Neural crest cell (in vitro differentiated cells): ENCODE measurements around the gene NAB1. TPM values are rescaled to one million over a fixed set of nuclear protein-coding genes. Genes with fewer than 3 reads are reported as not detected.

Experiments
- DNase-seq: peaks from one replicate; pipeline ENCODE4 v3.0.0; 2021; ENCODE audit warnings: low read depth, mixed read lengths, low spot score
- H3K27ac Mint-ChIP-seq: one replicate; pipeline ENCODE4 v1.8.0; 2021; ENCODE audit warnings: mild to moderate bottlenecking, mixed read lengths; ENCODE audit not compliant: unreplicated experiment
- H3K27me3 Mint-ChIP-seq: 2 replicates; pipeline ENCODE4 v1.8.0; 2021; ENCODE audit warnings: low read depth, mild to moderate bottlenecking, mixed read lengths
- H3K36me3 Mint-ChIP-seq: 2 replicates; pipeline ENCODE4 v1.8.0; 2021; ENCODE audit warnings: low read depth, mild to moderate bottlenecking, mixed read lengths
- H3K4me1 Mint-ChIP-seq: 2 replicates; pipeline ENCODE4 v1.8.0; 2021; ENCODE audit warnings: mixed read lengths
- H3K4me3 Mint-ChIP-seq: one replicate; pipeline ENCODE4 v1.8.0; 2021; ENCODE audit warnings: mild to moderate bottlenecking, mixed read lengths
- H3K9me3 Mint-ChIP-seq: 2 replicates; pipeline ENCODE4 v1.8.0; 2021; ENCODE audit warnings: mixed read lengths
- CTCF ChIP-seq: fragments of 200-600 bp; sonication (generic); conservative IDR thresholded peaks from 2 replicates; pipeline ENCODE4 v1.5.0; 2021; ENCODE audit warnings: antibody characterized with exemption, mild to moderate bottlenecking
- long read RNA-seq: library from polyadenylated mRNA; unstranded; transcript quantifications from one replicate; pipeline ENCODE4 v2.0.0, GENCODE V29; 2020
- total RNA-seq: library from RNA; stranded (reverse); gene quantifications from 2 replicates; pipeline ENCODE4 v1.2.1, GENCODE V29; 2021

NAB1 gene, protein sequence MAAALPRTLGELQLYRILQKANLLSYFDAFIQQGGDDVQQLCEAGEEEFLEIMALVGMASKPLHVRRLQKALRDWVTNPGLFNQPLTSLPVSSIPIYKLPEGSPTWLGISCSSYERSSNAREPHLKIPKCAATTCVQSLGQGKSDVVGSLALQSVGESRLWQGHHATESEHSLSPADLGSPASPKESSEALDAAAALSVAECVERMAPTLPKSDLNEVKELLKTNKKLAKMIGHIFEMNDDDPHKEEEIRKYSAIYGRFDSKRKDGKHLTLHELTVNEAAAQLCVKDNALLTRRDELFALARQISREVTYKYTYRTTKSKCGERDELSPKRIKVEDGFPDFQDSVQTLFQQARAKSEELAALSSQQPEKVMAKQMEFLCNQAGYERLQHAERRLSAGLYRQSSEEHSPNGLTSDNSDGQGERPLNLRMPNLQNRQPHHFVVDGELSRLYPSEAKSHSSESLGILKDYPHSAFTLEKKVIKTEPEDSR
- total RNA-seq, result 42.4 and 48.8 TPM in 2 replicates
- long read RNA-seq, partial matches to known transcripts, result 3 of 15 reads
- long read RNA-seq, other reads (novel, unspliced or antisense), result 11 of 15 reads

DNA sequence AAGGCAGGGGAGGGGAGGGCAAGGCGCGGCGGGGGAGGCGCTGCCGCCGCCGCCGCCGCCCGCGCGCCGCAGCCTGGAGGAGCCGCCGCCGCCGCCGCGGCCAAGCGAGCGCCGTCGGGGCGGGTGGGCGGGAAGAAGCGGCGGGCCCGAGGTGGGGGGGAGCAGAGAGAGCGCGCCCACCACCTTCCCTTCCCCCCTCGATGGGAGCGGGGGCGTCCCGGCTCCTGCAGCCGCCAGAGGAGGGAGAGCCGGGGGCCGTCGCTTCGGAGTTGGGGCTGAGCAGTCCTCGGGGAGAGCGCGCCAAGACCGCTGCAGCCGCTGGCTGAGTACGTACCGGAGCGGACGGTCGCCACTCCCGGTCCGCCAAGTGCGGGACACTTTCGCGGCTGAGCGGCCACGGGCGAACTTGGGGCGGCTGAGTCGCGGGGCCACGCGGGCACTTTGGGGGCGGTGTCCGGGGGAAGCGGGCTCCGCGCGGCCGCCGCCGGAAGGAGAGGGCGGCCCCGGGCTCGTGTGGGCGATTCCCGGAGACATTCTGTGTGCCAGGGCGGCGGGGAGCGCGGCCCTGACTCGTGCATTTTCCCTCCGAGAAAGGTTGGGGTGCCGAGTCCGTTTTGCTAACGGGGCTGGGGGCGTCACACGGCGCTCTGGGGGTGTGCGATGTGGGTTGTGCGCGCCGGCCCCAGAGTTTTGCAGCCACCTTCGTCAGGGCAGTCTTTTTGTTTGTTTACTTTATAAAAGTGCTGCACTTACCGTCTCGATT, at the start of gene NAB1:
TSS of gene NAB1 (plus strand) at position 49 of the 763 bp plus-strand sequence. CDS start 10,094 bp downstream, outside the sequence.
- Mint-ChIP-seq H3K27me3 (peaks cover 17% of the 10 kb centered on the region), H3K27ac (peak within 1 kb of the TSS; percentile 90), H3K36me3 (no peaks in the 10 kb centered on the region), H3K4me1 (peaks cover 24% of the 10 kb centered on the region), H3K4me3 (peak within 1 kb of the TSS; percentile 93), H3K9me3 (no peaks in the 10 kb centered on the region)
- TF ChIP-seq CTCF, result no peak
- DNase-seq, result peak; percentile 41

DNA sequence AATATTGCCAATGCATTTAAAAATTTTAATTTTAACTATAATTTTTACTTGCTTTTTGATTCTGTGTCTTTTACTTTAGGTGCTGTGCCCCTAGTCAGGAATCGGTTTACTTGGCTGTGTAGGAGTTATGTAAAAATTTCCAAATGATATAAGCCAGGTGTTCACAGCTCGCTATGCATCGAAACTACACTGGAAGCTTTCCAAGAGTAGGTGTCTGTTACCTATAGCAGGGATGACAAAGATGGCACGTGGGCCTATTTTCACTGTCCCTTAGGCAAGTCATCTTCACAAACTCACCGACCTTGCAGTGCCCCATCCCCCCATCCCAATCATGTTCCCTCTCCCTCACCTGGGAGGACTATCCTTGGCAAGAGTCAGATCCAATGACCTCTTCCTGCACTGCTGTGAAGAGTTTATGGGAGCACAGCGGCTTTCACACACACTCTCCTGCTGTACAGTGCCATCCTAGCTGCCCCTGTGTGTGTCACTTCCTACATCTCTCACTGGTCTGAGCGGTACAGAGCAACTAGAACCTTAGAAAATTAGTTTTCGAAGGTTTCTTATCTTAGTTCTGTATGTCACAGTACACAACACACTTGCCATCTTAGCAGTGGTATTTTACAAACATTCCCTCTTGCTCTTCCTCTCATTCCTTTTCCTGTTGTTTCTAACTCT, 49.2 kb upstream of the NAB1 start:
- H3K27me3 Mint-ChIP-seq, result no peaks in the 10 kb centered on the region
- H3K4me1 Mint-ChIP-seq, result peaks cover 7% of the 10 kb centered on the region

GRCh38 chr2:190600293-190601103, 48.4 kb upstream of the NAB1 start:
- Mint-ChIP-seq H3K4me1 (peaks cover 7% of the 10 kb centered on the region), H3K9me3 (no peaks in the 10 kb centered on the region), H3K4me3 (no peak overlapping the region), H3K36me3 (no peaks in the 10 kb centered on the region), H3K27ac (no peak overlapping the region), H3K27me3 (no peaks in the 10 kb centered on the region)
- TF ChIP-seq CTCF, result no peak
- no peak for DNase-seq

More for the DNA sequence above, 49.2 kb upstream of the NAB1 start:
- no peaks in the 10 kb centered on the region for H3K36me3 Mint-ChIP-seq
- TF ChIP-seq CTCF, result no peak
- DNase-seq, result no peak
- H3K4me3 Mint-ChIP-seq, result no peak overlapping the region
- no peak overlapping the region for H3K27ac Mint-ChIP-seq
- no peaks in the 10 kb centered on the region for H3K9me3 Mint-ChIP-seq

- H3K4me1 Mint-ChIP-seq, result peaks cover 7% of the 10 kb centered on the region
- peaks cover under 1% of the 10 kb centered on the region for H3K9me3 Mint-ChIP-seq
- no peak overlapping the region for H3K27ac Mint-ChIP-seq
- TF ChIP-seq CTCF, result no peak
- H3K36me3 Mint-ChIP-seq, result no peaks in the 10 kb centered on the region
- H3K4me3 Mint-ChIP-seq, result no peak overlapping the region
- no peaks in the 10 kb centered on the region for H3K27me3 Mint-ChIP-seq
- no peak for DNase-seq
These were observed 45.5 kb upstream of the NAB1 start for GRCh38 chr2:190603374-190603773.
